ENCODE measurements around the gene SMIM28. TPM values are rescaled to one million over a fixed set of nuclear protein-coding genes. Genes with fewer than 3 reads are reported as not detected.

Gene SMIM28
- total RNA-seq, 1 experiment from 2014 or later, result not detected

- DNase-seq (ENCODE audit: low read depth, low spot score) (no peak), ATAC-seq (no peak)
- Histone ChIP-seq H3K4me1 (ENCODE audit: control insufficient read depth, insufficient read depth, low read length) (no peaks in the 10 kb centered on the region), H3K27me3 (ENCODE audit: control insufficient read depth, insufficient read depth, low read length) (no peaks in the 10 kb centered on the region), H3K36me3 (ENCODE audit: control insufficient read depth, insufficient read depth, low read length) (no peaks in the 10 kb centered on the region), H3K9me3 (ENCODE audit: control insufficient read depth, insufficient read depth, low read depth, low read length) (no peaks in the 10 kb centered on the region), H3K4me3 (ENCODE audit: low read depth in 2 of 2, low read length in 2 of 2) (no peak overlapping the region), H3K27ac (ENCODE audit: low read length) (no peak overlapping the region)
- ChIA-PET CTCF (no interaction called here), POLR2A (interaction anchor here (0.6 kb wide), 1 partner anchor 16 kb away, joined by 5 read pairs; no protein-coding TSS in a partner anchor)
- BruUV-seq (replicated peaks), result no TSS peak
- in situ Hi-C loops (cut with HindIII; ENCODE audit: low pct_unique_long_range_greater_than_20kb, low sequenced_read_pairs) (no loop called here), intact Hi-C loops (cut with micrococcal nuclease; ENCODE audit: unreplicated experiment) (loop anchor here (10.0 kb wide), 1 partner anchor 413 kb away; no protein-coding TSS in a partner anchor)
- TF ChIP-seq TCF7L2 (IDR thresholded peaks at IDR 0.05; ENCODE audit: low read depth, low read length), result no peak
These were observed 40.5 kb downstream of the SMIM28 start for GRCh38 chr6:138418118-138418742.

- CTCF ChIA-PET, result no interaction called here
- in situ Hi-C loops (cut with HindIII; ENCODE audit: low pct_unique_long_range_greater_than_20kb, low sequenced_read_pairs), result no loop called here
- DNase-seq (ENCODE audit: low read depth, low spot score) (no peak), ATAC-seq (no peak)
- Histone ChIP-seq H3K27ac (ENCODE audit: low read length) (no peak overlapping the region), H3K4me3 (ENCODE audit: low read depth in 2 of 2, low read length in 2 of 2) (no peak overlapping the region), H3K9me3 (ENCODE audit: control insufficient read depth, insufficient read depth, low read depth, low read length) (no peaks in the 10 kb centered on the region), H3K27me3 (ENCODE audit: control insufficient read depth, insufficient read depth, low read length) (no peaks in the 10 kb centered on the region), H3K4me1 (ENCODE audit: control insufficient read depth, insufficient read depth, low read length) (no peaks in the 10 kb centered on the region), H3K36me3 (ENCODE audit: control insufficient read depth, insufficient read depth, low read length) (no peaks in the 10 kb centered on the region)
- POLR2A ChIA-PET, result no interaction called here
- TF ChIP-seq TCF7L2 (IDR thresholded peaks at IDR 0.05; ENCODE audit: low read depth, low read length) (no peak), SIN3A (IDR thresholded peaks at IDR 0.05; ENCODE audit: borderline replicate concordance, insufficient read depth, low read depth, low read length) (no peak), POLR2AphosphoS5 (IDR thresholded peaks at IDR 0.05; ENCODE audit: low read depth, low read length) (no peak), CTCF (IDR thresholded peaks at IDR 0.05) (no peak), REST (IDR thresholded peaks at IDR 0.05; ENCODE audit: insufficient read depth in 1 of 2, low read depth in 2 of 2, low read length in 1 of 2) (no peak)
- intact Hi-C loops (cut with micrococcal nuclease; ENCODE audit: unreplicated experiment), result loop anchor here (10.0 kb wide), 1 partner anchor 415 kb away; no protein-coding TSS in a partner anchor
- BruUV-seq (replicated peaks), result no TSS peak
These were observed 42.1 kb downstream of the SMIM28 start for GRCh38 chr6:138419766-138420165.

- DNase-seq (ENCODE audit: low read depth, low spot score), result no peak
- Histone ChIP-seq H3K36me3 (ENCODE audit: control insufficient read depth, insufficient read depth, low read length) (no peaks in the 10 kb centered on the region), H3K4me3 (ENCODE audit: low read depth in 2 of 2, low read length in 2 of 2) (no peak overlapping the region), H3K4me1 (ENCODE audit: control insufficient read depth, insufficient read depth, low read length) (no peaks in the 10 kb centered on the region), H3K27me3 (ENCODE audit: control insufficient read depth, insufficient read depth, low read length) (no peaks in the 10 kb centered on the region), H3K27ac (ENCODE audit: low read length) (no peak overlapping the region), H3K9me3 (ENCODE audit: control insufficient read depth, insufficient read depth, low read depth, low read length) (no peaks in the 10 kb centered on the region)
- no peak for TF ChIP-seq REST (IDR thresholded peaks at IDR 0.05; ENCODE audit: insufficient read depth in 1 of 2, low read depth in 2 of 2, low read length in 1 of 2)
- no peak for TF ChIP-seq SIN3A (IDR thresholded peaks at IDR 0.05; ENCODE audit: borderline replicate concordance, insufficient read depth, low read depth, low read length)
- TF ChIP-seq CTCF (IDR thresholded peaks at IDR 0.05), result no peak
- intact Hi-C loops (cut with micrococcal nuclease; ENCODE audit: unreplicated experiment) (no loop called here), in situ Hi-C loops (cut with HindIII; ENCODE audit: low pct_unique_long_range_greater_than_20kb, low sequenced_read_pairs) (no loop called here)
- no TSS peak for BruUV-seq (replicated peaks)
- ChIA-PET POLR2A (no interaction called here), CTCF (no interaction called here)
- ATAC-seq, result no peak
These were observed 42.7 kb downstream of the SMIM28 start for GRCh38 chr6:138420356-138420755.

Measured in Panc1 (cell line).